Measurements from ENCODE around the gene PCNX1.

Gene PCNX1

GRCh38 chr14:71136386-71137060 lies 229.3 kb downstream of the PCNX1 start:
- H3K4me3 ChIP-seq (replicated peaks; ENCODE audit: low read depth, low read length), result no peak overlapping the region
- no peak for DNase-seq (ENCODE audit: extremely low read depth, low read depth)
- TF ChIP-seq CTCF (IDR thresholded peaks at IDR 0.05; ENCODE audit: low read depth, low read length, missing control alignments), result no peak

DNA sequence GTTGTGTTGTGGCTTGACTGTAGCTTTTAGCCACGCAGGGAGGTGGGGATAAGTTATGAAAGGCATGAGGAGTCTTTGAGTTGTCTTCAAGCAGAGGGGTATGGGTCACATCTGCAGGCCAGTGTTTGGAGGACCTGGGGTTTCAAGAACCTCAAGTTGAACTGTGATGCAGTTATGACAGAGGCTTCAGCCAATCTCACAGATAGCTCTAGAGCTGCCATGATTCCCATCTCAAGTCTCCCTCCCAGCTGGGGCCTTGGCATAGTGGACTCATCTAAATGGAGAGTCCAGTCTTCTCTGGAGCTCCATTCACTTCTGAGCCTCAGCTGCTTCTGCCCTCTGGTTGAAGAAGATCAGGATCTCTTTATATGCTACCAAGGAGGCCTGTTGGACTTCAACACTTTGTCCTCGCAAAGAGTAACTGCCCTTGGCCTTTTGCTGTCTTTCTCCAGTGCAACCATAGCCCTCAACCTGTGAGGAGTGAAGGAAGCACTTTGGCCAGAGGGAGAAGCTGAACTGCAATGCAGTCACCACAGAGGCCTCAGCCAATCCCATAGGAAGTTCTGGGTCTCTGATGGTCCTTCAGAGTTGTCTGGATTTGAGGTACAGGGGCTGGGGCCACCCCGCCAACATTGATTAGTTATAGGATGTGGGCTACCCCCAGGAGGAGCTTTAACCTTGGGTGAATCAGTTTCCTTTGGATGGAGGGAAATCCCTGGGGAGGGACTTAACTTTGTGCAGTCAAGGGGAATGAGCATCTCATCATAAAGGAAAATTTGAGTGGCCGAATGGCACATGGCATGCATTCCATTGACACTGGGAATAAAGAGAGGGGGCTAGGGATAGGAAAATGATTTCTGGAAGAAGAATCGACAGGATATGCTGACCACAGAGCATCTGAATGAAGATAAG lies 230.5 kb downstream of the PCNX1 start:
- no peak for TF ChIP-seq CTCF (IDR thresholded peaks at IDR 0.05; ENCODE audit: low read depth, low read length, missing control alignments)
- H3K4me3 ChIP-seq (replicated peaks; ENCODE audit: low read depth, low read length), result no peak overlapping the region

GRCh38 chr14:71138448-71139293 lies 231.4 kb downstream of the PCNX1 start:
- no peak overlapping the region for H3K4me3 ChIP-seq (replicated peaks; ENCODE audit: low read depth, low read length)
- TF ChIP-seq CTCF (IDR thresholded peaks at IDR 0.05; ENCODE audit: low read depth, low read length, missing control alignments), result peak; percentile 91
- DNase-seq (ENCODE audit: extremely low read depth, low read depth), result no peak

More for the DNA sequence above, 230.5 kb downstream of the PCNX1 start:
- no peak for DNase-seq (ENCODE audit: extremely low read depth, low read depth)

DNA sequence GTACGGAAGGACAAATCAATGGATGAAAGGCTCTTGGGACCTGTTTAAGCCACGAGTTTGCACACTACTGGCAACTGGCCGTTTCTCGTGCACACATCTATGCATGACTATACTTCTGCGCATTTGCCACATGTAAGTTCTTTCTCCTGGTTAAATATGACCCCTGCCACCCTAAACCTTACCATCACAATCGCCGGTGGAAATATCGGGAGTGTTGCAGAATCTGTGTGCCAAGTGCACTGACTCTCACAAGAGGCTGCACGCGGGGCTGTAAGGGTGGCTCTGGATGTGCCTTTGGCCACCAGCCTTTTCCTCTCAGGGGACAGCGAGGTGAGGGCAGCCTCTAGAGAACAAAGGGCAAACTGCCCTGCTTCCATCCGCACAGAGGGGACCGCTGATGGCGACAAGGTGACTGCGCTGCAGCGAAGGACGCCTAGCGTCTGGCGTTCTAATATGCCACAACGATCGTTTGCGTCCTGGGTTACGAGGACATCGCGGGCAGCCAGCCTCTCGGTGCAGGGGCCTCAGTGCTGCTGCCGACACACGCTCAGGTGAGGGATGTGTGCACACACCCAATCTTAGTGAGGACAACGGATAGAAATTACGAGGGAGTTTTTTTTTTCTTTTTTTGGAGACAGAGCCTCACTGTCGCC lies 232.2 kb downstream of the PCNX1 start:
- no peak for DNase-seq (ENCODE audit: extremely low read depth, low read depth)
- TF ChIP-seq CTCF (IDR thresholded peaks at IDR 0.05; ENCODE audit: low read depth, low read length, missing control alignments), result no peak
- H3K4me3 ChIP-seq (replicated peaks; ENCODE audit: low read depth, low read length), result no peak overlapping the region

- DNase-seq (ENCODE audit: extremely low read depth, low read depth), result no peak
- no peak for TF ChIP-seq CTCF (IDR thresholded peaks at IDR 0.05; ENCODE audit: low read depth, low read length, missing control alignments)
Observed at GRCh38 chr14:71140157-71140556, 232.9 kb downstream of the PCNX1 start.

More at GRCh38 chr14:71140157-71140556, 232.9 kb downstream of the PCNX1 start:
- H3K4me3 ChIP-seq (replicated peaks; ENCODE audit: low read depth, low read length), result no peak overlapping the region

Measured in HFF-Myc (cell line).